KOPT-K1 (cell line): ENCODE data around the gene ACBD6.

Source experiments
- H3K27ac ChIP-seq: fragments of 200-600 bp; sonication (generic); 2 replicates; pipeline ENCODE4 v1.5.1; 2016; ENCODE audit warnings: antibody characterized with exemption, mild to moderate bottlenecking, low read depth, low read length; ENCODE audit not compliant: poor library complexity, severe bottlenecking
- H3K36me3 ChIP-seq: fragments of 200-600 bp; sonication (generic); 2 replicates; pipeline ENCODE4 v1.5.1; 2017; ENCODE audit warnings: antibody characterized with exemption, mild to moderate bottlenecking, low read length, moderate library complexity; ENCODE audit not compliant: insufficient read depth
- H3K9me3 ChIP-seq: fragments of 200-600 bp; sonication (generic); 2 replicates; pipeline ENCODE4 v1.5.1; 2017; ENCODE audit warnings: antibody characterized with exemption, low read length, mild to moderate bottlenecking; ENCODE audit not compliant: insufficient read depth, poor library complexity, severe bottlenecking

ACBD6 gene

DNA sequence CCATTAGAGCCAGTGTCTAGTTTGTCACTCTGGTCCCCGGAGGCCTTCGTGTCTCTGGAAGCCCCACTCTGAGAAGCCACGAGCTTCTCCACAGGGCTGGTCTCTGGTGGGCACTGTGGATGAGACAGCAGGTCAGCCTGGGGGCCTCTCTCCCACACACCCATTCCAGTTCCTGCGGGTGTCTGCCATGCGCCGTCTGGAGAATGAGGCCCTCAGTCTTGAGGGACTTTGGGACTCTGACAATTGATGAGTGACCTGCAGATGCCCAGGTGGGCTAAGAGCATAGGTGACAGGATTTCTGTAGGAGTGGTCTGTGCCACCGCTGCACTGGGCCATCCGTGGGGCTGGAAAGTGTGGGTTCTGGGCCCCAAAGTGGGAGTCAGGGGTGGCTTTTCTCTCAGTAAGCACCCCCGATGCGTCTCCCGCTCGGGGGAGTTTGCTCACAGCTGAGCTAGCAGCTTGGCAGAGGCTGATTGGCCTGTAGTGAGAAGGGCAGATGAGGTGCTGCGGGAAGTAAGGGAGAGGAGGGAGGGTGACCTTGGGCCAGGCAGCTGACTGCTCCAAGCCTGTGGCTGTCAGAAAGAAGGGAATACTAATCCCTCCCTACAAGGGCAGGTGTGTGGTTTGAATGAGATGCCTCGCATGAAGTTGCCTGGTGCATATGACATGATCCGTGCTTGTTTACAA, 245.9 kb downstream of the ACBD6 start:
- Histone ChIP-seq H3K9me3 (no peaks in the 10 kb centered on the region), H3K36me3 (no peaks in the 10 kb centered on the region), H3K27ac (no peak overlapping the region)

DNA sequence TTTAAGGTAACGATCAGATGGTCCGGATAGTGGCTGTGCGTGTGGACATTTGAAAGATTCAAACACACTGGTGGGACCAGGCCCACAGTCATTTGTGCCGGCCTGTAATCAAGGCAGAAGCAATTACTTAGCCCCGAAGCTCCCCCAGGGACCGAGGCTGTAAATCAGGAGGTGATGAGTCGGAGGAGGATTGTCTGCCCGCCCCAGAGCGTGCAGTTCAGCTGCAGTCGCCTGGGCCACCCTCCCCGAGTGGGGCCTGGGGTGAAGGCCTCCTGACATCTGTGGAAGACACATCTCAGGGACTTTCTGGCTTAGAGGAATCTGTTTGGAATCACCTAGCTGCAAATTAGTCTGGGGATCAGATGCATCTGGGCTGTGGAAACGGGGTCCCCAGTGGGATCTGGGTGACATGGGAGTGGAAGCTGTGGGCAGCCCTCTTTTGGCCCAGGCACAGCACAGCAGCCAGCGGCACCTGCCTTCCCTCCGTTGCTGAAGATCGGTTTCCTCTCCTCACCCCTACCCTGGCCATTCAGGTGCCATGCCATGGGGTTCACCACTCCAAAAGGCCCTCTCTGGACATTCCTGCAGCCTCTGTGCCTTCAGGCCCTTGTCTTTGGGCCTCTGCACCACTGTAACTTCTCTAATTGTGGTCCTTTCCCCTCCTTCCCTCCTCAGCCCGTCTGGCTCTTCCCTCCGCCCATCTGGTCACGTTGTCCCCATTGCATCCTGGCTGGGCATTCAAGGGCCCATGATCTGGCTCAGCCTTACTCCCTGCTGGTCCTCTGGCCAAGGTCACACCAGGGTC, 246.6 kb downstream of the ACBD6 start:
- Histone ChIP-seq H3K9me3 (no peaks in the 10 kb centered on the region), H3K27ac (no peak overlapping the region)

DNA sequence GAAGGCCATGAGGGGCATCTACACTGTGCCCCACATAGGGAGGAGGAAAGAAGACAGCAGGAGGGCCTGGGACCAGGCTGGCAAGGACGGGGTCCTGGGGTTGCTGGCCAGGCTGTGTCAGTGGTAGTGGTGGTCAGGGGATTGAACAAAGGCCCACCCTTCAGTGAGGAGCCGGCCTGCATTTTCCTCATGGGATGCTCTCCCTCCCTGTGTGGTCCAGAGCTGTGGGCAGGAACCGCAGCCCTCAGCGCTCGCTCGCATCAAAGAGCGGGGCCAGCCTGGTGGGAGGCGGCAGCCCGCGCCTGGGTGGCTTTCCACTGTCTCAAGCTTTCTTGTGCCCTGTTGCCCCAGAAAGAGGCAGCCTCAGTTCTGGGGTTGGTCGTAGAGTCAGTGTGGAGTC, 247.5 kb downstream of the ACBD6 start:
- Histone ChIP-seq H3K36me3 (no peaks in the 10 kb centered on the region), H3K27ac (no peak overlapping the region), H3K9me3 (no peaks in the 10 kb centered on the region)

More for the DNA sequence above, 246.6 kb downstream of the ACBD6 start:
- no peaks in the 10 kb centered on the region for H3K36me3 ChIP-seq

DNA sequence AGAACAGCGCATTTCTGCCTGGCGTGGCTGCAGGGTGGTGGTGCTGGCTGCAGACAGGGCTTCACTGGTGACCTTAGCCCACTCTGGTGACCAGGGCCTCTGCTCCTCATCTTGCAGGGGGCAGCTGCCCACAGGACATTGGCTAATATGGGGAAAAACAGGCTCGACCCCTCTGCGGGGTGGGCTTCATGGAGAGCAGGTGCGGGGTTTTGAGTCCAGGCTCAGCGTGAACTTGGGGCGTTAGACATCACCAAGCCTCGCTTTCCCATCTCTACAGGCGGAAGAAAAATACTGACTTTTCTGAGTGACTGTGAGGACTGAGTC, 247.9 kb downstream of the ACBD6 start:
- H3K27ac ChIP-seq, result no peak overlapping the region
- H3K9me3 ChIP-seq, result no peaks in the 10 kb centered on the region
- H3K36me3 ChIP-seq, result no peaks in the 10 kb centered on the region

- Histone ChIP-seq H3K9me3 (no peaks in the 10 kb centered on the region), H3K36me3 (no peaks in the 10 kb centered on the region), H3K27ac (no peak overlapping the region)
These were observed 248.5 kb downstream of the ACBD6 start for GRCh38 chr1:180253585-180254495.

GRCh38 chr1:180252638-180253536, 249.5 kb downstream of the ACBD6 start:
- Histone ChIP-seq H3K9me3 (no peaks in the 10 kb centered on the region), H3K27ac (no peak overlapping the region), H3K36me3 (no peaks in the 10 kb centered on the region)

DNA sequence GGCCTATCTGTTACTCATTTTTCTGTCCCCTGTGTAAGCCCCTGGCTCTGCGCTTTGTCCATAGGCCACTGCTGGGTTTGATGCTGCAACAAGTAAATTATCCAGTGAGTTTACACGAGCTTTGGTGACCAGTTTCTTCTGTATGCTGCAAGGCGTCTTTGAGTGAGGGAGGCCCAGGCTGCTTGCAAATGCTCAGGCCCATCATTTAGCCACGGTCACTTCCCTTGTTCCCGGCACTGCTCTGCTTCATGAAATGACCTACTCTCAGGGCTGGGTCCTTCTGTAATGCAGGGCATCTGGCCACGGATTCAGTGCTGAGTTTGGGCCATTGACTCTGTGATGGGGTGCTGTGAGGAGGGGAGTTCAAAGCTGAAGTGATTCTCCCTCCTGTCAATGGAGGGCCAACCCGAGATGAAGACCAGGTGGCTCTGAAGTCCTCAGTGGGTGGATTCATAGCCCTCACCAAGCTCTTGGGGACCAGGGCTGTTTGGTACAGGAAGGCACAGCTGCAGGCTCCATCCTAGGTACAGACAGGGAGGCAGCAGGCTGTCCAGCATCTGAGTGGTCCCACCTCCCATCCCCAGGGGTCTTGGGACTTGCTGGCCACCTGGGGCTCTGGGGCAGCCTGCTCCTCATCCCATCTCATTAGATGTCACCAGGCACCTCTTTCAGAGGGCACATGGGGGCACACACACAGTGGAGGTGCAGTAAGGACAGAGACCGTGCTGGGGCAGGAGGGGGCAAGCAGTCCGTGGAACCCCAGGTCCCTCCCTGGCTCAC, 250.7 kb downstream of the ACBD6 start:
- Histone ChIP-seq H3K27ac (no peak overlapping the region), H3K9me3 (no peaks in the 10 kb centered on the region), H3K36me3 (no peaks in the 10 kb centered on the region)

DNA sequence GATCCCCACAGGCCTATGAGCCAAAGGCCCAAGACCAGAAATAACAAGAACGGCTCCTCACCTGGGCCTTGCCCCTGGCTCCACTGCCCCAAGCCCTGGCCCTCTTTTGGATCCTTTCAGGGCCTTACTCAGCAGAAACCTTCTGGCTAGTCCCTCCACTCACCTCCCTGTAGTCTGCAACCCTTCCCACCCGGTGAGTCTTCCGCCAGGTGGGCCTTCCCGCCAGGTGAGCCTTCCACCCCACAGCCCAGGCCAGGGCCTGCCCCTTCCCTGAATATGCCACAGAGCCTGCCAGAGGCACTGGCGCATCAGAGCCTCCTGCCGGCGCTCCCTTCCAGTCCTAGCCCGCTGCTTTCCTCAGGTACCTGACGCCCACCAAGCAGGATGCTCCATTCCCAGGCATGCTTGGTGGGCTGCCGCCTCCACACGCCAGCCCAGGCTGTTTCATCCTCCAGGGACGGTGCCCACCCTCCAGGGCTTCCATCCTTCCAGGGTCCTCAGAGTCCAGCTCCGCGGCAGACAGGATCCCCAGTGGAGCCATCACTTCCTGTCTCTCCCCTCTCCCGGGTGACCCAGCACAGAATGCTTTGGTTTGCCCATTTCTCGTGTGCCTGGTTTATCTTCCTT, 251.4 kb downstream of the ACBD6 start:
- Histone ChIP-seq H3K36me3 (no peaks in the 10 kb centered on the region), H3K9me3 (no peaks in the 10 kb centered on the region), H3K27ac (no peak overlapping the region)

DNA sequence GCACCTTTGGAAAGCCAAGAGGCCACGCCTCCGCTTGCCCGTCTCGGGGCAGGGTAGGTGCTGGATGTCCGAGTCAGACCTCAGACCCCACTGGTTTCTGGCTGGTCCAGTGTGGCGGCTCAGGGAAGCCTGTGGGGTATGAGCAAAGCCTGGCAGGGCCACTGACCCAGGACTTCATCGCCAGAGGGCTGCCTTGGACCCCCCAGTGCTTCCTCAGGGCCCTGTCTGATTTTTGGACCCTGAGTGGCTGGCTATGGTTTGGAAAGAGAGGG, 251.9 kb downstream of the ACBD6 start:
- Histone ChIP-seq H3K27ac (no peak overlapping the region), H3K36me3 (no peaks in the 10 kb centered on the region), H3K9me3 (no peaks in the 10 kb centered on the region)

DNA sequence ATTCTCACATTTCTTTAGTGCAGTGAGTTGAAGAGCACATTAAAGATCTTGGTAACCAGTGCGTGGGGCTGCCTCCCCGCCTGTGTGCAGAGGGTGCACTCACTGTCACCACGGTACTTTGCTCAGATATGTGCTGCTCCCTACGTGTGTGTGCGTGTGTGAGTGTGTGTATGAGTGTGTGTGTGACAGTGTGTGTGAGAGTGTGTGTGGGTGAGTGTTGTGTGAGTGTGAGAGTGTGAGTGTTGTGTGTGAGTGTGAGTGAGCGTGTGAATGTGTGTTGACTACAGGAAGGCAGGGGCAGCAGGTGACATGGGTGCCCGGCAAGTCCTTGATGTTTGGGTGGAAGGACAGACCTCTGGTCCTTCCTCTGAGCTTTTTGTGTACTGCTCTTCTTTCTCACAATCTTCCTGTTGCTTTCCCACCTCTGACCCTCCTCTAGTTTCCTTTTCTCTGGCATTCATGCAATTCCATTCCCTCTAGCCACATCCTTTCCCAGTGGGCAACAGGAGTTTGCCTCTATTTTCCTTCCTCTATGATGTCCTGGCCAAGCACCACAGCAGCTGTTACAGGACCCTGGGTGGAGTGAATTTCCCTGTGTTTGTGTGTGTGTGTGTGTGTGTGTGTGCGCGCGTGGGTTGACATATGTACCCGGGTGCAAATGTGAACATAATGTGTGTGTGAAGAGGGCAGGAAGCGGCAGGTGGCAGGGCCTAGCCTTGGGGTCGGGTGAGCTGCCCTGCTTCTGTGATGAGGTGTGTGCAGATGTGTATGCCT, 252.5 kb downstream of the ACBD6 start:
- no peaks in the 10 kb centered on the region for H3K9me3 ChIP-seq
- H3K36me3 ChIP-seq, result no peaks in the 10 kb centered on the region
- H3K27ac ChIP-seq, result no peak overlapping the region

- H3K36me3 ChIP-seq, result no peaks in the 10 kb centered on the region
- H3K27ac ChIP-seq, result no peak overlapping the region
These were observed 253.4 kb downstream of the ACBD6 start for GRCh38 chr1:180248731-180249681.

GRCh38 chr1:180248176-180248575, 254.2 kb downstream of the ACBD6 start:
- H3K27ac ChIP-seq, result no peak overlapping the region

More at GRCh38 chr1:180248731-180249681, 253.4 kb downstream of the ACBD6 start:
- no peaks in the 10 kb centered on the region for H3K9me3 ChIP-seq

More at GRCh38 chr1:180248176-180248575, 254.2 kb downstream of the ACBD6 start:
- Histone ChIP-seq H3K9me3 (no peaks in the 10 kb centered on the region), H3K36me3 (no peaks in the 10 kb centered on the region)
